ENCODE results near the gene CEP135.
"Not testable (repeated sequence)": the region's sequence is repeated elsewhere in the genome, so short reads cannot be mapped to it uniquely, and the experiment has no call there.

CEP135 gene

GRCh38 chr4:55941881-55942396, 6.8 kb upstream of the CEP135 start:
- DNase-seq (ENCODE audit: low spot score), result no peak

- no peak for DNase-seq (ENCODE audit: low spot score)
Observed at GRCh38 chr4:55947254-55947882, 1.4 kb upstream of the CEP135 start.

GRCh38 chr4:55947912-55948725, 626 bp upstream of the CEP135 start:
- no peak for DNase-seq (ENCODE audit: low spot score)

- no peak for DNase-seq (ENCODE audit: low spot score)
Observed at GRCh38 chr4:55949482-55949802, 697 bp downstream of the CEP135 start.

GRCh38 chr4:55951191-55951922, 2.6 kb downstream of the CEP135 start:
- no peak for DNase-seq (ENCODE audit: low spot score)

GRCh38 chr4:55955710-55956109, 7.0 kb downstream of the CEP135 start:
- DNase-seq (ENCODE audit: low spot score), result no peak

GRCh38 chr4:55959655-55960054, 10.9 kb downstream of the CEP135 start:
- no peak for DNase-seq (ENCODE audit: low spot score)

GRCh38 chr4:55964046-55964445, 15.3 kb downstream of the CEP135 start:
- DNase-seq (ENCODE audit: low spot score), result no peak

- no peak for DNase-seq (ENCODE audit: low spot score)
Observed at GRCh38 chr4:55965585-55965984, 16.8 kb downstream of the CEP135 start.

- DNase-seq (ENCODE audit: low spot score), result not testable (repeated sequence)
Observed at GRCh38 chr4:55966324-55966723, 17.6 kb downstream of the CEP135 start.

GRCh38 chr4:55967376-55967775, 18.6 kb downstream of the CEP135 start:
- no peak for DNase-seq (ENCODE audit: low spot score)

GRCh38 chr4:55973650-55974049, 24.9 kb downstream of the CEP135 start:
- no peak for DNase-seq (ENCODE audit: low spot score)

GRCh38 chr4:55977811-55978210, 29.1 kb downstream of the CEP135 start:
- no peak for DNase-seq (ENCODE audit: low spot score)

- no peak for DNase-seq (ENCODE audit: low spot score)
Observed at GRCh38 chr4:55979562-55979961, 30.8 kb downstream of the CEP135 start.

GRCh38 chr4:55980725-55981124, 32.0 kb downstream of the CEP135 start:
- DNase-seq (ENCODE audit: low spot score), result no peak

- DNase-seq (ENCODE audit: low spot score), result no peak
Observed at GRCh38 chr4:55982976-55983375, 34.2 kb downstream of the CEP135 start.

GRCh38 chr4:55989766-55990165, 41.0 kb downstream of the CEP135 start:
- no peak for DNase-seq (ENCODE audit: low spot score)

- no peak for DNase-seq (ENCODE audit: low spot score)
Observed at GRCh38 chr4:55993994-55994663, 45.4 kb downstream of the CEP135 start.

- DNase-seq (ENCODE audit: low spot score), result no peak
Observed at GRCh38 chr4:55996646-55997045, 47.9 kb downstream of the CEP135 start.

- DNase-seq (ENCODE audit: low spot score), result no peak
Observed at GRCh38 chr4:56003606-56004005, 54.9 kb downstream of the CEP135 start.

- DNase-seq (ENCODE audit: low spot score), result no peak
Observed at GRCh38 chr4:56004235-56004634, 55.5 kb downstream of the CEP135 start.

GRCh38 chr4:56007154-56007553, 58.4 kb downstream of the CEP135 start:
- DNase-seq (ENCODE audit: low spot score), result no peak
